Stimulated activated CD8-positive, alpha-beta memory T cell treated with anti-CD3 and anti-CD28 coated beads, Interleukin-2, amount 100 ng/mL, for 1 hour (primary cell): ENCODE measurements around the gene PSMB9.

Experiments used
- DNase-seq, 2 donors: peaks; one replicate each; pipeline ENCODE4 v3.0.0-alpha.2; 2020; ENCODE audit warnings: low read depth in 2 of 2

PSMB9 gene

DNA sequence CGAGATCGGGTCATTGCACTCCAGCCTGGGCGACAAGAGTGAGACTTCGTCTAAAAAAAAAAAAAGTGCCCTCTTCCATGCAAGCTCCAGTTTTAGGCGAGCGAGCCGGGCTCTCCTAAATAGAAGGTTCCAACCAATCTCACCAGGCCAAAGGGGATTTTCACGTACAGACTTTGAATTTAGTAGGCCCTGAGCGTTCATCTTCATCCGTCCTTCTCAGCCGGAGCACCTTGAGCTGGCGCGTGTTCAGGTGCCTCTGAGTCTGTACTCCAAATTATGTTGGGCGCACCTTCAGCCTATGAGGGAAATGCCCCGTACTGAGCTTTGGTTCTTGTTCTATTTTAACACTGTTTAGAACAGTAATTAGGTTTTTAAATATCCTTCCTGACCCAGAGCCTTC is 14.6 kb upstream of the PSMB9 start:
- no peak for DNase-seq

DNA sequence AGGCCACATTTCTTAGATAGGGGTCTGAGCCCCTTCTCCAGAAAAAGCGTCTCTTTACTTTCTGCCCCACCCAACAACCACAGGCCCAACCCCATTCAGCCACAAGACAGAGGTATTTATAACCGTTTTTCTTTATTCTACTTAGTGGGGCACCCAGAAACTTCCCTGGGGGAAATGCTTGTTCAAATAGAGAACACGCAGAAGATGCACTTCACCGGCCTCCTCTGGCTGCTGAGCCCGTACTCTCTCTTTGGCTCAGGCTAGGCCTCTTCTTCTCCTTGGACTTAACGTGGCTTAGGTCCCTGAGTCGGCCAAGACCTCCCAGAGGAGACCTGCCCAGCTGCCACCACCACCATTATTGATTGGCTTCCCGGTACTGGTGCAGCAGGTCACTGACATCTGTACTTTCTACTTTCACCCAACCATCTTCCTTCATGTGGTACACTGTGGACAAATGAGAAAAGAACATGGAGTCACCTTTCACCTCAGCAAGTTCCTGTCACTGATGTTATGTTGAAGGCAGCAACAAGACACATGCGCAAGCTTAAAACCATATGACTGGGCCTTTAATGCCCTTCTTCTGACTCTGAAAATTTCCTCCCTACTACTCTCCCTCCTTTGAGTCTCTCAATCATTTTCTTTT is 13.3 kb upstream of the PSMB9 start:
- DNase-seq = no peak

DNA sequence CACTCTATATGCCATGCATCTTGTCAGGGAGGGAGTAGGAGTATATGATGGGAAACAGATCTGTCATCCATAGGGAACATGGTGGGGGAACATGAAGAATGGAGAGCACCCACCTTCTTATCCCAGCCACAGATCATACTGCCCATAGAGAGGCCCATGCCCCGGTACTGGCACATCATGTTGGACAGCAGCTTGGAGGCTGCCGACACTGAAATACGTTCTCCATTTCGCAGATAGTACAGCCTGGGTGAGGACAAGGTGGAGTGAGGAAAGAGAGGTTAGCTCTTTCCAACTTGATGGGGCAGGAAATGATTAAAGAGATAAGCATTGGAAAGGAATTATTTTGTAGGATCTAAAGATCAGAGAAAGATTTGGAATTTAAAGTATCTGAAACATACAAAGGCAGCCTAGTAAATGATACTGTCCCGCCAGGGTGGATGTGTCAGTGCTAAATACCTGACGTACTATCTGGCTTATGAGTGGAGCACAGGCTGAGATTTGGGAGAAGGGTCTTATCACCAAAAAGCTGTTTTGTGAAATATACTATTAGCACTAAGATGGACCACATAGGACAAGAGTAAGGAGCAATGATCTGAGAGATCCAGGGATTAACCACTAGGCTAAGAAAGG is 11.9 kb upstream of the PSMB9 start:
- no peak for DNase-seq

DNA sequence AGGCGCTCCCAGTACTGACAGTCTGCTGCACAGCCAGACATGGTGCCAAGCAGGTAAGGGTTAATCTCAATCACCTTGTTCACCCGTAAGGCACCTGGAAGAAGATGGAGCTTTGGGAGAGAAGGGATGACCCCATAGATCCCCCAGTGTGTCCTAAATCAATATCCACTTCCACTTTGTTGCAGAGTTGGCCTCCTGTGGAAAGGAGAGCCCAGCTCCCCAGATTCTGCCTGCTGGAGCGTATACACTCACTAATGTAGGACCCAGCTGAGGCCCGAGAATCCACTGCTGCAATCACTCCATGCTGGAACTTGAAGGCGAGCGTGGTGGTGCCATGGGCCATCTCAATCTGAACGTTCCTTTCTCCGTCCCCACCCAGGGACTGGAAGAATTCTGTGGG is 11.3 kb upstream of the PSMB9 start:
- DNase-seq = no peak

DNA sequence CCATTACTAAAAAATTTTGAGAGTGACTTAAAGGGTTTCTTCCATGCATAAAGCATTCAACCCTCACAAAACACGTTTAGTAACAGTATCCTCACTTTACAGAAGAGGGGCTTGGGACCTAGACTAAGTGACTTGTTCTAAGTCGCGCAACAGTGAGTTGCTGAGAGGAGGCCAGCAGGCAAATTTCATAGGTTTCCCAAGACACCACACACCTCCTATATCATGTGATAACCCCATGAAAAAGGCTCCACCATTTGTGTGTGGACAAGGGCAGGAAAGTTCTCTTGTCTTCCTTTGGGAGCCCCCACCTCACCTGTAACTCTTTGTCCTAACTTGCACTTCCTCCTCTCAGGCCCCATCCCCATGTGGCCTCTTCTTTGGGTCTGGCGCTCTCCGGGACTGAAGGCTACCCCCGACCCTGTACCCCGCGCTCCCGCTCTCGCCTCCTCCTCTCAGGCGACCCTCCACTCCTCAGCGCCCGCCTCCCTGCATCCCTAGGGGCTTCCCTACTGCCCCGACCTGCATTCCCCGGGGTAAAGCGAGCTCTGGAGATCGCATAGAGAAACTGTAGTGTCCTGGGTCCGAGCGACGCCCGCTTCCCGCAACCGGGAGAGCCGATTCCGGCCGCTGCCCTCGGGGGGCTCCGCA is 10.5 kb upstream of the PSMB9 start:
- DNase-seq = no peak

DNA sequence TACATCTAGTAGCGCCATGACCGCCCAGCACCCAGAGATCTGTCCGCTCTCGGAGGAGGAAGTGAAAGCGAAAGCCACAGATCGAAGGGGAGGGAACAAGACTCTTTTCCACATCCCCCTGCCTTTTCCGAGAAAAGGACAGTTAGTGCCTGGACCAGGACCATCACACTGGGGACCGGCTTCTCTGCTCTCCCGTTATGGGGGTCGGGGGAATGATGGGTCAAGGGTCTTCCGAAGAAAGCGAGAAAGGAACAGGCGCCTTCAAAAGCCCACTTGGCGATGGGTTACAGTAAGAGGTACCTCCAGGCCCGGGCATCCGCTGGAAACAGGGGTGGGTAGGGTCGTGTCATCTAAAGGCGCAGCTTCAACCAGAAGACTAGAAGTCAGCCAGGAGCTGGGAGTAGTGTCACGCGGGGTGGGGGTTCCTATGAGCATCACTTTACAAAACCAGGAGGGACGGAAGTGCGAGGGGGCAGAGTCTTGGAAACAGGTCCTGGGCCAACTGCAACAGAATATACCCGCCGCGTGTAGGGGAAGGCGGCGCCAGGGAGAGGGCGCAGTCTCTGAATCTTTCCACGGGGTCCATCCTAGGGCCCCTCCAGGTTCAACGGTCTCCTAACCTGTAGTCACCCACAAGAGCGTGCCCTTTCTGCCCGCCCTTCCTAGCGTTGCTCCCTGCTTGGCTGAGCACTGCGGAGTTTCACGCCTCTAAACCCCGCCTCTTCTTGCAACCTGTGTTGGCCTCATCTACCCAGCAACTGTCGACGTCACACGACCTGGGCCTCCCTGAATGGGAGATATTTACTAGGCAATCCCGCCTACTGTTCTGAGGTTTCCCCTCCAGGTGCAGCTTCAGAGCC is 9.8 kb upstream of the PSMB9 start, which contains the start of gene PSMB8:
TSS of gene PSMB8 (minus strand) at position 69 of the 860 bp plus-strand sequence. CDS start at position 18, 51 bp downstream.
- peak; percentile 96 to 98 for DNase-seq

DNA sequence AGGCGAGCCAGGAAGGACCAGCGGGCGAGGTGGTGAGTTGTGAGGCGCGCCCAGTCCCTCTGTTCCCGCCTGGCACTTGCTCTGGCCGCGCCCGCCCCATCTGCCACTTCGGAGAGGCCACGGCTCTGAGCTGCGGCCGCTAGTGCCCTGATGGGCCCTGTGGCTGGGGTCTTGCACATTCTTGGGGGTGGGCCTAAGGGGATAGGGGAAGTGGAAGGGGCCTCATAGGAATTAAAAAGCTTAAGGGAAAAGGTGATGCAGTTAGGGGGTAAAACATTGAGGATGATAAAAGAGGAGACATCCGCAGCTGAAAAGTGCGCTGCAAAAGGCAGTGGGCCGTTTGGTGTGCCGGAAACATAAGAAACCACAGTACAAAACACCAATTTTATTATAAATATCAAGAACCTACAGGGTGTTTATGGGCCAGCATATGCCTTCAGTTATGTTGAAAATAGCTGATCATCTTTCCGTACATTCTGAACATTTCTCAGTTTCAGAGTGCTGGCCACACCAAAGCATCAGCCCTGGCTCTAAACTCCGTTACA is 9.1 kb upstream of the PSMB9 start:
- no peak for DNase-seq

DNA sequence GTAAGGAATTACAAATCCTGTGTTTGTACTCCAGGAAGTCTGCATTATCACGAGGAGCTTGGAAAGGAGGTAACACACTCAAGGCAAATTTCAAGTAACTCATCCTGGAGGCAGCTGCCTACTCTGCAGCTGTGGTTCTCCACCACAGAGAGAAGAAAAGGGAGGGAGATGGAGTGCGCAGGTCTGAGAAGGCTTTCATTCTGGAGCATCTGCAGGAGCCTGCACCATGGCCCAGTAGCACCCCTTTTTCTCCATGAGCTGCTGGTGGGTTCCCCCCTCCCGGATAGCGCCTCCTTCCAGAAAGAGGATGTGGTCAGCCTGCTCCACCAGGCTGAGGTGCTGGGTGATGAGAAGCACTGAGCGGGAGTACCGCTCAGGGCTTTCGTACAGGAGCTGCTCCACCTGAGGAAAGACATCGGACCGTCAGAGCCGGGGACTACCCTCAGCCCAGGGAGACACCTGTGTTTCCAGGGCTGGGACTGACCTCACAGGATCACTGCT is 8.6 kb upstream of the PSMB9 start:
- DNase-seq = peak in 1 of 2 donors; percentile 24

DNA sequence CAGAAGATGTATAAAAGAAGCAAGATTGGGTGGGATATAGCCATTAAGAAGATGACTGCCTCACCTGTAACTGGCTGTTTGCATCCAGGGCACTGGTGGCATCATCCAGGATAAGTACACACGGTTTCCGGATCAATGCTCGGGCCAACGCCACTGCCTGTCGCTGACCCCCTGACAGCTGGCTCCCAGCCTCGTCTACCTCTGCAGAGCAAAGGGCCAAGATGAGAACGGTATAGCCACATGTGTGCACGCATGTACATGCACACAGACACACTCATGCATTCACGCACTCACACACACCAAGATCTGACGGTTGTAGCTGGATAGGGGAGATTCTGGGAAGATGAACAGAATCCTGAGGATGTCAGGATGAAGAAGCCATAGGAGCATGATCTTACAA is 7.0 kb upstream of the PSMB9 start:
- DNase-seq = no peak

DNA sequence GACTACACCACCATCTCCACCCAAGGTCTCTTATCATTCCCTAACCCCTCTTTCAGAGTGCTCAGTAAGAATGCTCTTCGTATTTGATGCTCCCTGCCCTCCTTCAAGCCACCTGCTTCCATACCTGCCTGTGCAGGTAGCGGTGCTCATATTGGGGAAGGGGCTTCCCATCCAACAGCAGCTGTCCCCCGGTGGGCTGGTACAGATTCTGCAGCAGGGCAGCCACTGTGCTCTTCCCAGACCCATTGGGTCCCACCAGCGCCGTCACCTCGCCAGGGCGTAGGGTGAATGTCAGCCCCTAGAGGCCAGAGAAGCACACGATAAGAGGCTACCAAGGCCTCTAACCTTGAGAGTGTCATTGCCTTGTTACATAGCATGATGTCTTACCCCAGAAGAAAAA is 6.2 kb upstream of the PSMB9 start:
- no peak for DNase-seq

DNA sequence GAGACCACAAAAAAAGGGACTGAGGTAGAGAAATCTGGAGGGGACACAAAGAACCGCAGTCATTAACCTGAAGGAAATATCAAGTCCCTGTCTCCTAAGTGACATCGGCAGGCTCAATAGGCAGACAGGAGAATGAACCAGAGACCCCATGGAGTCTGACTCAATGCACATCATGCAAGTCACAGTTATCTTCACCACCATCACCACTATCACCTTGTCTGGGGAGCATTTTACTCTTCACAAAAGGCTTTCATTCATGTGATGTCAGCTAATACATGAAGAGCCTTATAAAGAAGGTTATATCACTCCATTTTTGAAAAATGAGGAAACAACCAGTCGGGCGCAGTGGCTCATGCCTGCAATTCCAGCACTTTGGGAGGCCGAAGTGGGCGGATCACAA is 4.9 kb upstream of the PSMB9 start:
- no peak for DNase-seq

DNA sequence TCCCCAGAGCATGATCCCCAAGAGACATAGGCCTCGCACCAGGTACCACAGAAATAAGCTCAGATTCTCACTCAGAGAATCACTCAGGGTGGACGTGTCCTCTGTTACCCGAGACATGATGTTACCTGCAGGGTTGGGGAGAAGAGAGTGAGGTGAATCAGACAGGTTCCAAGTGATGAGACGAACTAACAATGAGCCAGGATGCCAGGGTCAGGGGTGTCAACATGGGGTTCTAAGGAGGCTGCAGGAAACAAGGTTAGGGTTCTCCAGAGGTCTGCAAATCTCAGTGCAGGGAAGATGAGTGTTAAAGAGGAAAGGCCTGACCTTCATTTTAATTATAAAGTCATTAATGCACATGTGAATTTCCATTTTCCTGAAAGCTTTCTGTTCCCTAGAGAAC is 3.0 kb upstream of the PSMB9 start:
- no peak for DNase-seq

DNA sequence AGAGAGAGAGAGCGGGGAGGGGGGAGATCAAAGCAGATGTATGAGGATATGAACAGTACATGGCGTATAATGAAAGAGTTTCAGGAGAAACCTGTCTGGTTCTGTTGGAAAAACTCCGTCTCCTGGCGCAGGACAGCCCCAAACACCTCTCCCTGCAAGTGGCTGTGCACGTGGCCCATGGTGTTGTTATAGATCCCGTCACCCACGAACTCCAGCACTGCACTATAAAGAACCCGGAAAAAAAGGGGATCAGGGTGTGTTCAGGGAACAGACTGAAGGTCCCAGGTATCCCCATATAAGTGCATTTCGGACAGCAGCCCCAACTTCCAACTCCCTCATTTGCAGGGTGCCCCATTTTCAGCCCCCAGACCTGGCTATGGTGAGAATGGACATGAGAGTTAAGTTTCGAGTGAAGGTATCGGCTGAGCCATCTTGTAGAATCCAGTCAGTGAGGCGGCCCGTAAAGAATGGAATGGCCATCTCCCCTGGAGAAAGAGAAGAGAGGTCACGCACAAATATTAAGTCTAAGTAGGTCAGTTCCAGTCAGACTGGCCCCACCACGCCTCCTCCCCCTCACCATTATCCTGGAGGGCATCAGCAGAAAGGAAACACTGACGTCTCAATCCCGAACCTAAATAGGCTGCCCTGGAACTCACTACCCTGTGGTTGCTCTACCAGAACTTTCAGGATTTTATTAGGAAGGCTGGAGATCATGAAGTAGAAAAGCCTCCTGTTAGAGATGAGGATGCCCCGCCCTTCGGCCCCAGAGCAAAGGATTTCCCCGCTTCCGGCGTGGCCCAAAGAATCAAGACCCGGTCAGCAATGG is 1.8 kb upstream of the PSMB9 start:
- DNase-seq = no peak

DNA sequence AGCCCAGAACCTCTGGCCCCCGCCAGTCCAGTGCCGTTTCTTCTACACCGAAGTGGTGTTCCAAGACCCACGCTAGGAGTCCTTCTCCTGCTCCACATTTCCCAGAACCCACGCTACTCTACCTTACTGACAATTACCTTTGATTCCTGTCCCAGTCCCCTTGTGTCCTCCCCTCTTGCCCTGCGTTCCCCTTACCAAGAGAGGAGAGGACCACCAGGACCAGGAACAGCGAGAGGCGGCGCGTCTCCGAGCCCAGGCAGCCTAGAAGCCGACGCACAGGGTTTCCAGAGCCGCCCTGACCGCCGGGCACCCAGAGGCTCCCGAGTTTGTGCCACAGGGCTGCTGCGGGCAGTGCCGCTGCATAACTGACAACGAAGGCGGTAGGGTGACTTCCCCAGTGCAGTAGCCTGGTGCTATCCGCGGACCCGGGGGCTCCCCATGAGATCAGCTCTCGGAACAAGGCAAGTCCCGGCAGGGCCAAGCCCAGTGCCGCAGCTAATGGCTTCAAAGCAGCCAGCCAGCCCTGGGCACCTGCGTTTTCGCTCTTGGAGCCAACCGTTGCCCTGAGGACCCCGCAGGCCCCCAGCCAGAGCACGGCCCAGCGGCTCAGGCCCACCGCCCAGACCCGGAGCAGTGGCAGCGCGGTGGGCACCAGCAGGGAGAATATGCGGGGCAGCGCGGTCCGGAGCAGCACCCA is 1.0 kb upstream of the PSMB9 start:
- DNase-seq = peak in 1 of 2 donors; percentile 36

DNA sequence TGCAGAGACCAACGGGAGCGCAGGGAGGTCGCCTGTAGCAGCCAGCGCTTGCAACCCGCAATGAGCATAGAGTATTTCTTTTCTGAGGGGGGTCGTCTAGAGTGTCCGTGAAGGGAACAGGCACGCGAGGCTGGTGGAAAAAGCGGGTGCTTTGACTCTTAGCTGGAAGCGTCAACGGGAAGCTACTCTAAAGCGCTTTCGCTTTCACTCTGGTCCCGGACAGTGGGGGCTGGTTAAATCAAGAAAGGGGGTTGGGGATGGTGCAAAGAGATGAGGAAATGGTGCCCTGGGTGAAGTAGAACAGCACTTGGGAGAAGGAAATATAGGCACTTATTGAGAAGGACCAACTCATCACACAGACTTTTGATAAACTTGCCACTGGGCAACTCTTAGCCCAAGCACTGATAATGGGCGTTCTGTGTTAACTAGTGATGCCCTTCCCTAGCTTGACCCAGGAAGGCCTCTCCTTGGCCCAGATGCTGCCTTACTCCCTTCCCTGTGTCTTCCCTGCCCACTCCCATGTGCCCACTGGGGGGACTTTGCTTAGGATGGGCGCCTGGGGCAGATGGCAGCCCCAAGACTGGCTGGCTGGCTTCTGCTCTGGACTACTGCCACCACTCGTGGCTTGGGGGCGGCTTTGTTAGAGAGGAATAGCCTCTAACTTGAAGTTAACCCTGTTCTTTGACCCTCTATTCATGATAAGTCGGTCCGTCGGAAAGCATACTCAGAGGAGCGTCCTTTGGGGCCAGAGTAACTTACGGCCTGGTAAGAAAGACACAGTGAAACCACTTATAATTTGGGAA is 585 bp downstream of the PSMB9 start:
- peak; percentile 36 to 41 for DNase-seq

DNA sequence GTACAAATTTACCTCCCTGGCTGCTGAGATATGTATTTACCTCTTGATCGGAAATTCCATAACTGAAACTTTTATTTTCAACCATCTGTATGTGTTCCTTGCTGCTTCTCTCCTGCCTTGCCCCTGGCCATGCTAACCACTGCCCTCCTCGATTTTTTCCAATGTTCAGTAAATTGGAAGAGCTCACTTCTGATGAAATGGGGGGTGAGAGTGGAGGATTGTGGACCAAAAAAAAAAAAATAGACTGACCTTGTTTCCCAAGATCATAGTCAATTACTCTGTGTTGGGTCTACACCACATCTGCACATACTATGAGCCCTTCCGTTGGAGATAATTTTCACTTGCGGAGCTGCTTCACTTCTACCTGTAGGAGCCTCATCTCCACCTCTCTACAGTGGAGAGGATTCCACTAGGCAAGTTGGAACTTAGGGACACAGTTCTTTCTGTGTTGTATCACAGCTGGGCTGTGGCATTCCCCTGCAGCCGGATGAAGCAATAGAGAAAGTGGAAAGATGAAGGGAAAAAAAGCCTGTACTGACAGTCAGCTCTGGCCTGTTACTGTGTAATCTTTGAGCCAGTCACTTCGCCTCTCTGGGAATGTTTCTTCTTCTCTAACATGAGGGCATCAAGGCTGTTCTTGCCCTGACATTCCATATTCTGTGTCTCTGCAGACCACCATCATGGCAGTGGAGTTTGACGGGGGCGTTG is 1.6 kb downstream of the PSMB9 start:
- no peak for DNase-seq

DNA sequence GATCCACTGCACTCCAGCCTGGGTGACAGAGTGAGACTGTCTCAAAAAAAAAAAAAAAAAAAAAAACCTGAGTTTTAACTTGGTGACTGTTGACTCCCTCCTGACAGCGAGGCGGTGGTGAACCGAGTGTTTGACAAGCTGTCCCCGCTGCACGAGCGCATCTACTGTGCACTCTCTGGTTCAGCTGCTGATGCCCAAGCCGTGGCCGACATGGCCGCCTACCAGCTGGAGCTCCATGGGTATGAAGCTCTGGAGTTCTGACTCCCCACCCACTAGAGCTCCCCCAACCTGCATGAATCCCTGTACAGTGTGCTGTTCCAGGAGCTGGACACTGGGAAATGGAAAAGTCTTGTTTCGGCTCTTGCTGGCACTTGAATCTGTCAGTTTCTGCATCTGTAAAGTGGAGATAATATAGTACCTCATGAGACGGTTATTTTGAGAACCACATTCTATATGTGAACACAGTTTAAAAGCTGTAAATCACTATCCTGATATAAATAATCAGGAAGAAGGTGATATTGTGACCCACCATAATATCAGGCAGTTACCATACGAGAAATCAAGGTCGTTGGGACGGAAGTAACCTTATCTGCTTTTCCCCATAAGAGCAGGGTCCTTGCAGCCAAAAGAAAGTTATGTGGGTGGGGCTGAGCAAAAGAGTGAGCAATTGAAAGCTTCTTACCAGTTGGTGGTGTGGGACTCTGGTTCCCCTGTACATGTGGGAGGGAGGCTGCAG is 3.3 kb downstream of the PSMB9 start:
- no peak for DNase-seq

DNA sequence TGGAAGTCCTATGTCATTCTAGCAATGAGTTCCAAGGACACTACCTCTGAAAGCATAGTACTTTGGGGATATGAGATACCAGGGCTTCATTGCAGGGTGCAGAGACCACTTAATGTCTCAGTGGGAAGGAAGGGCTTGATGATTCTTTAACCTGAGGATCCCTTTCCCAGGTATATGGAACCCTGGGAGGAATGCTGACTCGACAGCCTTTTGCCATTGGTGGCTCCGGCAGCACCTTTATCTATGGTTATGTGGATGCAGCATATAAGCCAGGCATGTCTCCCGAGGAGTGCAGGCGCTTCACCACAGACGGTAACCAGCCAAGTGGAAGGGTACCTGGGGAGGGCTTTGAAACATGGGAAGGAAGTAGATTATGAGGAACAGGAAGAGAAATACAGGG is 4.2 kb downstream of the PSMB9 start:
- DNase-seq = no peak
